HL-60 (cell line): ENCODE measurements around the gene KLC1.

ENCODE experiments used
- DNase-seq, 2 experiments: peaks; one replicate each; pipeline ENCODE4 v3.0.0-alpha.2; 2010 to 2020; ENCODE audit warnings: low read depth in 1 of 2, low spot score in 1 of 2
- H3K27ac ChIP-seq: fragments of 250-450 bp; sonication (Bioruptor Pico); replicated peaks from 2 replicates; pipeline ENCODE4 v1.5.1; 2020; ENCODE audit warnings: mild to moderate bottlenecking, moderate library complexity
- H3K27me3 ChIP-seq: fragments of 250-450 bp; sonication (Bioruptor Pico); 2 replicates; pipeline ENCODE4 v1.5.1; 2021; ENCODE audit warnings: mild to moderate bottlenecking, moderate library complexity; ENCODE audit not compliant: insufficient read depth, poor library complexity, severe bottlenecking
- H3K4me3 ChIP-seq: replicated peaks from 2 replicates; pipeline ENCODE4 v1.5.1; 2011; ENCODE audit warnings: mild to moderate bottlenecking, control low read depth, low read length; ENCODE audit not compliant: insufficient read depth
- GABPA ChIP-seq: IDR thresholded peaks from 2 replicates; pipeline ENCODE4 v1.6.1; 2012; ENCODE audit warnings: low read depth
- POLR2AphosphoS5 ChIP-seq: IDR thresholded peaks from 2 replicates; pipeline ENCODE4 v1.6.1; 2012; ENCODE audit warnings: low read depth
- SPI1 ChIP-seq: IDR thresholded peaks from 2 replicates; pipeline ENCODE4 v1.6.1; 2012; ENCODE audit warnings: low read depth, mild to moderate bottlenecking, borderline replicate concordance
- TF ChIP-seq, protein P1 (sequence below): IDR thresholded peaks from one replicate; pipeline ENCODE4 v1.5.1; 2011; ENCODE audit warnings: low read length, control low read depth, inconsistent platforms; ENCODE audit not compliant: insufficient read depth
- TF ChIP-seq, protein P2 (sequence below): IDR thresholded peaks from 2 replicates; pipeline ENCODE4 v1.6.1; 2012; ENCODE audit warnings: low read depth; ENCODE audit not compliant: insufficient replicate concordance

Gene KLC1

DNA sequence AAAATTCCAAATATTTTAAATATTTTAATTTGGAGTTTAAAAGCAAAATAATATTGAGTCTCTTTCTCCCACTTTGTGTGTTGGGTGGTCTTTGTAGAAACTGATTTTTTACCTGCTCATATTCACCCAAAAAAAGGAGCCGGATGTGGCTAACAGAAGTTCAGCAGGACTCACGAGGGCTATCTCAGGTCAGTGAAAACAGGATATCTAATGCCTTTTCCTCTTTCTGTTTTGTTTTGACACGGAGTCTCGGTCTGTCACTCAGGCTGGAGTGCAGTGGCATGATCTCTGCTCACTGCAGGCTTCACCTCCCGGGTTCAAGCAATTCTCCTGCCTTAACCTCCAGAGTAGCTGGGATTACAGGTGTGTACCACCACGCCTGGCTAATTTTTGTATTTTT lies 35.4 kb upstream of the KLC1 start:
- Histone ChIP-seq H3K27ac (no peak overlapping the region), H3K27me3 (no peaks in the 10 kb centered on the region), H3K4me3 (no peak overlapping the region)
- TF ChIP-seq, protein P1, sequence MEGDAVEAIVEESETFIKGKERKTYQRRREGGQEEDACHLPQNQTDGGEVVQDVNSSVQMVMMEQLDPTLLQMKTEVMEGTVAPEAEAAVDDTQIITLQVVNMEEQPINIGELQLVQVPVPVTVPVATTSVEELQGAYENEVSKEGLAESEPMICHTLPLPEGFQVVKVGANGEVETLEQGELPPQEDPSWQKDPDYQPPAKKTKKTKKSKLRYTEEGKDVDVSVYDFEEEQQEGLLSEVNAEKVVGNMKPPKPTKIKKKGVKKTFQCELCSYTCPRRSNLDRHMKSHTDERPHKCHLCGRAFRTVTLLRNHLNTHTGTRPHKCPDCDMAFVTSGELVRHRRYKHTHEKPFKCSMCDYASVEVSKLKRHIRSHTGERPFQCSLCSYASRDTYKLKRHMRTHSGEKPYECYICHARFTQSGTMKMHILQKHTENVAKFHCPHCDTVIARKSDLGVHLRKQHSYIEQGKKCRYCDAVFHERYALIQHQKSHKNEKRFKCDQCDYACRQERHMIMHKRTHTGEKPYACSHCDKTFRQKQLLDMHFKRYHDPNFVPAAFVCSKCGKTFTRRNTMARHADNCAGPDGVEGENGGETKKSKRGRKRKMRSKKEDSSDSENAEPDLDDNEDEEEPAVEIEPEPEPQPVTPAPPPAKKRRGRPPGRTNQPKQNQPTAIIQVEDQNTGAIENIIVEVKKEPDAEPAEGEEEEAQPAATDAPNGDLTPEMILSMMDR = no peak
- TF ChIP-seq POLR2AphosphoS5 (no peak), GABPA (no peak), SPI1 (no peak)
- TF ChIP-seq, protein P2, sequence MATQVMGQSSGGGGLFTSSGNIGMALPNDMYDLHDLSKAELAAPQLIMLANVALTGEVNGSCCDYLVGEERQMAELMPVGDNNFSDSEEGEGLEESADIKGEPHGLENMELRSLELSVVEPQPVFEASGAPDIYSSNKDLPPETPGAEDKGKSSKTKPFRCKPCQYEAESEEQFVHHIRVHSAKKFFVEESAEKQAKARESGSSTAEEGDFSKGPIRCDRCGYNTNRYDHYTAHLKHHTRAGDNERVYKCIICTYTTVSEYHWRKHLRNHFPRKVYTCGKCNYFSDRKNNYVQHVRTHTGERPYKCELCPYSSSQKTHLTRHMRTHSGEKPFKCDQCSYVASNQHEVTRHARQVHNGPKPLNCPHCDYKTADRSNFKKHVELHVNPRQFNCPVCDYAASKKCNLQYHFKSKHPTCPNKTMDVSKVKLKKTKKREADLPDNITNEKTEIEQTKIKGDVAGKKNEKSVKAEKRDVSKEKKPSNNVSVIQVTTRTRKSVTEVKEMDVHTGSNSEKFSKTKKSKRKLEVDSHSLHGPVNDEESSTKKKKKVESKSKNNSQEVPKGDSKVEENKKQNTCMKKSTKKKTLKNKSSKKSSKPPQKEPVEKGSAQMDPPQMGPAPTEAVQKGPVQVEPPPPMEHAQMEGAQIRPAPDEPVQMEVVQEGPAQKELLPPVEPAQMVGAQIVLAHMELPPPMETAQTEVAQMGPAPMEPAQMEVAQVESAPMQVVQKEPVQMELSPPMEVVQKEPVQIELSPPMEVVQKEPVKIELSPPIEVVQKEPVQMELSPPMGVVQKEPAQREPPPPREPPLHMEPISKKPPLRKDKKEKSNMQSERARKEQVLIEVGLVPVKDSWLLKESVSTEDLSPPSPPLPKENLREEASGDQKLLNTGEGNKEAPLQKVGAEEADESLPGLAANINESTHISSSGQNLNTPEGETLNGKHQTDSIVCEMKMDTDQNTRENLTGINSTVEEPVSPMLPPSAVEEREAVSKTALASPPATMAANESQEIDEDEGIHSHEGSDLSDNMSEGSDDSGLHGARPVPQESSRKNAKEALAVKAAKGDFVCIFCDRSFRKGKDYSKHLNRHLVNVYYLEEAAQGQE = no peak
- no peak for DNase-seq

DNA sequence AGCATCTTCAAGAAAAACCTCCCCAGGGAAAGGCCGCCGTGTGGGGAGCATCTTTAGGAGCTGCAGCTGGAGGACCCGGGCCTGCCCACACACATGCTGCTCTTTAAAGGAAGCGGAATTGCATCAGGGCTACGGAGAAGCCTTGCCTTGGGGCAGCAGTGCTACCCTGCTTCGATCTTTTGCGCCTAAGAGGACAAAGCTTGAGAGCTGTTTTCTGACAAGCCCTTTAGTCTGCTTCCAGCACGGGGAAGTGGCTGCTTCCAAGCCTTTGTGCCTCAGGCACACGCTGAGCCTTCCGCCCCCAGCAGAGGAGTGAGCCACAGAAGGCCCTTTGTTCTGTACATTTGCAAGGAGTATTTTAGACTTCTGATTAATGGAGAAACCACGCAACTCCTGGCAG lies 34.7 kb upstream of the KLC1 start:
- no peaks in the 10 kb centered on the region for H3K27me3 ChIP-seq
- no peak for TF ChIP-seq GABPA
- TF ChIP-seq, protein P2 = no peak
- TF ChIP-seq, protein P1 = no peak
- no peak for TF ChIP-seq POLR2AphosphoS5
- TF ChIP-seq SPI1 = no peak
- H3K4me3 ChIP-seq = no peak overlapping the region
- no peak for DNase-seq
- no peak overlapping the region for H3K27ac ChIP-seq

DNA sequence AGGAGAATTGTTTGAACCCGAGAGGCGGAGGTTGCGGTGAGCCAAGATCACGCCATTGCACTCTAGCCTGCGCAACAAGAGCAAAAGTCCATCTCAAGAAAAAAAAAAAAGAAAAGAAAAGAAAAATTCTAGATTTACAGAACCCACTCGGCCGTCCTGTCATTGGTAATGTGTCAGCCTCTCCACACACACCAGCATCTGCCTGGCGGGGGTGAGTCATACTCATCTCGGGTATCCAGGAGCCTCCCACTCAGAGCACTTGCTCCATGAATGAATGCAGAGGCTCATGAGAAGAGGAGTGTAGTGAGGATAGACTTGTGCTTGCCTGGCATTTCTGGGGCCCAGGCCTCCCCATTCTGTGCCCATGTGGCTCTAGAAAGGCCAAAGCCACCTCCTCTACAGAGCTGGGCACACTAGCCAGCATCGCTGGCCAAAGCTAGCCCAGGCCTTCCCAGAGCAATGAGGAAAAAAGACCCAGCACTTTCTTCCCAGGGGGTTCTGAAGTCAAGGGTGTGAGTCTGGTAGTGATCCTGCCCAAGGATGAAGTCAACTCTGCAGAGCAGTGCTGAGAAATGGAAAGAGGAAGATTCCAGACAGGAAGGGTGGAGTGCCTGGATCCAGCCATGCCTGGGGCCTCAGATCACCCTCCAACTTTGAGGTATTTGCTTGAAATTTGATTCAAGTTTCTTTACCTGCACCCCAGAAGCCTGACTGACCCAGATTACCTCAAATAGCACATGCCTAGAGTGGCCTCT lies 31.2 kb upstream of the KLC1 start:
- Histone ChIP-seq H3K4me3 (no peak overlapping the region), H3K27ac (no peak overlapping the region), H3K27me3 (no peaks in the 10 kb centered on the region)
- TF ChIP-seq, protein P2 = no peak
- TF ChIP-seq POLR2AphosphoS5 (no peak), GABPA (no peak), SPI1 (no peak)
- TF ChIP-seq, protein P1 = no peak
- DNase-seq = no peak
